B cell (primary cell): ENCODE measurements around the gene EXOC4.

Experiments used
- CTCF ChIP-seq: fragments of 200-600 bp; IDR thresholded peaks from one replicate; pipeline ENCODE4 v1.8.0; 2022; ENCODE audit warnings: antibody characterized with exemption, mild to moderate bottlenecking
- EZH2 ChIP-seq: IDR thresholded peaks from 2 replicates; pipeline ENCODE4 v1.6.1; 2012; ENCODE audit warnings: borderline replicate concordance, low read depth, mild to moderate bottlenecking, moderate library complexity, low read length; ENCODE audit not compliant: insufficient read depth, poor library complexity, severe bottlenecking

GRCh38 chr7:133850497-133851280, 597.8 kb downstream of the EXOC4 start:
- TF ChIP-seq EZH2 (no peak), CTCF (no peak)
